Measurements from ENCODE around the gene LOXL3. TPM values are rescaled to one million over a fixed set of nuclear protein-coding genes. Genes with fewer than 3 reads are reported as not detected.

Gene LOXL3
- total RNA-seq, 1 donor from 2014 or later: 30.2 TPM

DNA sequence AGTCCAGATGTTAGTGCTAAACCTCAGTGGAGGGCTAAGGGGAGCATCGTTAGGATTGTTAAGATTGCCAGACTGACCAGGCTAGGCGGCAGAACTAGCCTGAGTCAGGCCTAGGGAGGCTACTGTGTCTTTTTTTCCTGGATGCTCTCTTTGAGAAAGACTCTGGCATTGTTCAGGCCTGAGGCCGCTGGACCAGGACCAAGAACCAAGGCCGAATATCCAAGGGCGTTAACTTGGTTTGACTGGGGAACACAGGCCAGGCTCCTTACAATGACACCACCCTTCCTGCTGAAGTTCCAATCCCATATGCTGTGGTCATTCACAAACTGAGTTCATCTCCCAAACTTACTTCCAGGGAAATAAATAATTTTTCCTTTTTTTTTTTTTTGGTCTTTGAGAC, 13.5 kb downstream of the LOXL3 start:
- no peaks in the 10 kb centered on the region for H3K4me1 Mint-ChIP-seq
- H3K27ac Mint-ChIP-seq (ENCODE audit: unreplicated experiment): no peak overlapping the region
- TF ChIP-seq, protein P1, sequence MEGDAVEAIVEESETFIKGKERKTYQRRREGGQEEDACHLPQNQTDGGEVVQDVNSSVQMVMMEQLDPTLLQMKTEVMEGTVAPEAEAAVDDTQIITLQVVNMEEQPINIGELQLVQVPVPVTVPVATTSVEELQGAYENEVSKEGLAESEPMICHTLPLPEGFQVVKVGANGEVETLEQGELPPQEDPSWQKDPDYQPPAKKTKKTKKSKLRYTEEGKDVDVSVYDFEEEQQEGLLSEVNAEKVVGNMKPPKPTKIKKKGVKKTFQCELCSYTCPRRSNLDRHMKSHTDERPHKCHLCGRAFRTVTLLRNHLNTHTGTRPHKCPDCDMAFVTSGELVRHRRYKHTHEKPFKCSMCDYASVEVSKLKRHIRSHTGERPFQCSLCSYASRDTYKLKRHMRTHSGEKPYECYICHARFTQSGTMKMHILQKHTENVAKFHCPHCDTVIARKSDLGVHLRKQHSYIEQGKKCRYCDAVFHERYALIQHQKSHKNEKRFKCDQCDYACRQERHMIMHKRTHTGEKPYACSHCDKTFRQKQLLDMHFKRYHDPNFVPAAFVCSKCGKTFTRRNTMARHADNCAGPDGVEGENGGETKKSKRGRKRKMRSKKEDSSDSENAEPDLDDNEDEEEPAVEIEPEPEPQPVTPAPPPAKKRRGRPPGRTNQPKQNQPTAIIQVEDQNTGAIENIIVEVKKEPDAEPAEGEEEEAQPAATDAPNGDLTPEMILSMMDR (conservative IDR thresholded peaks at IDR 0.05): no peak

DNA sequence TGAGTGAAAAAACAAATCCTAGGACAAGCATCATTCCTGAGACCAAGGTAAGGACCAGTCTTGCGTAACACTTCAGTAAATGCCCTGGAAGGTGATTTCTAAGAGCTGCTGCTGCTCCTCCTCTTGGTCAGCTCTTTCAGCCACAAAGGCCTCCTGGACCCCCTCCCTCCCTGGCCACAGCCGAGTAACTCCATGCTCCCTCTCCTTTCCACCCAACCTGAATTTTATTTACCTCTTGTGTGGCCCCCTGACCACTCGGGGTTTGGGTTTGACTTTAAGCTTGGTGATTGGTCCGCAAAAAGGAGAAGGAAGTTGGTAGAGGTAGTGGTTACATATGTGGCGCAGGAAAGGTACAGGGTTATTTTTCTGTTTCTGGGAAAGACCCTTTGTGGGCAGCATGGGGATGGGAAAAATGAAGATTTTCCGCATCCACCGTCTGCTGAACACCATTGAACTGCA, 14.8 kb downstream of the LOXL3 start:
- no peaks in the 10 kb centered on the region for H3K36me3 Mint-ChIP-seq (ENCODE audit: low read depth)
- no peak overlapping the region for H3K4me3 Mint-ChIP-seq
- no peak for DNase-seq (ENCODE audit: low read depth, low spot score)
- no peaks in the 10 kb centered on the region for H3K4me1 Mint-ChIP-seq
- H3K27me3 Mint-ChIP-seq (ENCODE audit: low read depth): no peaks in the 10 kb centered on the region
- TF ChIP-seq, protein P1 (conservative IDR thresholded peaks at IDR 0.05): no peak
- H3K27ac Mint-ChIP-seq (ENCODE audit: unreplicated experiment): no peak overlapping the region
- H3K9me3 Mint-ChIP-seq: no peaks in the 10 kb centered on the region

More for the DNA sequence above, 13.5 kb downstream of the LOXL3 start:
- Mint-ChIP-seq H3K9me3 (no peaks in the 10 kb centered on the region), H3K27me3 (ENCODE audit: low read depth) (no peaks in the 10 kb centered on the region), H3K36me3 (ENCODE audit: low read depth) (no peaks in the 10 kb centered on the region), H3K4me3 (no peak overlapping the region)
- DNase-seq (ENCODE audit: low read depth, low spot score): no peak

DNA sequence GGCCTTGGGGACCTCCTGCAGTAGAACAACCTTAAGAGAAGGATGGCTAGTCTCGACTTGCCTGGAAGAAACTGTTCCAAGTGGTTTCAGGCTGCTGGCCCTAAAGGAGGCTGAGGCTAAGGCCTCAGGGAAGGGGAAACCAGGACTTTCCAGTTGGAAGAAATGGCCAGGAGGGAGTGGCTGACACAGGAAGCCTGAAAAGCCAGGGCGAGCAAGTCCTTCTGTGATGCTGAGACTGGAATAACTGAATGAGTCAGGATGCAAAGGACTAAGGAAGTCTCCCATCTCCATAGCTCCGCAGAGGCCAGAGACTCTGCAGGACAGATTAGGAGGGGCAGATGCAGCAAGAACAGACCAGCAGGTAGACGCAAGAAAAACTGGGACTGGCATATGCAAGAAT, 16.6 kb downstream of the LOXL3 start:
- H3K27ac Mint-ChIP-seq (ENCODE audit: unreplicated experiment): no peak overlapping the region
- H3K27me3 Mint-ChIP-seq (ENCODE audit: low read depth): no peaks in the 10 kb centered on the region
- H3K36me3 Mint-ChIP-seq (ENCODE audit: low read depth): peaks cover 3% of the 10 kb centered on the region
- no peak for DNase-seq (ENCODE audit: low read depth, low spot score)
- no peak overlapping the region for H3K4me3 Mint-ChIP-seq
- H3K9me3 Mint-ChIP-seq: no peaks in the 10 kb centered on the region
- H3K4me1 Mint-ChIP-seq: peaks cover 7% of the 10 kb centered on the region
- TF ChIP-seq, protein P1 (conservative IDR thresholded peaks at IDR 0.05): no peak

DNA sequence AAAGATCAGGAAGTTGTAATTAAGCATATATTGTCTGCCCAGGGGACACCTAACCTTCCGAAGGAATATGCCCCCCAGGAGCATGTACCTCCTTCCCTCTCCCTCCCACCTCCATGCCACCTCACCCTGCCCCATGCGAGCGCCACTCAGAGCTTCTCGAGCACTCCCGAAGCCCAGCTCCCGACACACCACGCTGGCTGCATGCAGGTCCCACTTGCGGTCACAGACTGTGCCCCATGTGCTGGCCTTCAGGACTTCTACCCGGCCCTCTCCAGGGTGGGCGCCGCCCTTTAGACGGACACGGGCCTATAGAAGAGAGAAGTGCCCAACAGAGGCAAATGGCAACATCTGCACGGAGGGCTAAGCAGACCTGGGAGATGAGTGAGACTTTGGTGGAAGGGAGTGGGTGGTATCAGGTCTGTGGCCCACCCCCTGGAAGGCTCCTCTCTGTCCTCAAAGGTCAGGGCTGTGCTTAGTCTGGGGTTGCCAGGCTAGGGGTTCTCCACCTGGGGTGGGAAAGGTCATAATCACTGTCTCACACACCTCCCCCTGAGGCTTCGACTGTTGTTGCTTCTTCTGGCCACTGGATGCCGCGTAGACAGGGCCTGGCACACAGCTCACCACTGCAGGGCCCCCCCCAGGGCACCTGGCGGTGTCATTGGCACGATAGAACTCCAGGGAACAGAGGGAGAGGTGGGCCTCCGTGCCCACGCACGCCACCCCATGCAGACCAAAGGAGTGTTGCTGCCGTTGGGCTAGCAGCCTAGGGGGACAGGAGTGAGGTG, 17.4 kb downstream of the LOXL3 start:
- H3K27ac Mint-ChIP-seq (ENCODE audit: unreplicated experiment): no peak overlapping the region
- DNase-seq (ENCODE audit: low read depth, low spot score): no peak
- no peaks in the 10 kb centered on the region for H3K9me3 Mint-ChIP-seq
- H3K4me1 Mint-ChIP-seq: peaks cover 15% of the 10 kb centered on the region
- no peak overlapping the region for H3K4me3 Mint-ChIP-seq
- peaks cover 3% of the 10 kb centered on the region for H3K36me3 Mint-ChIP-seq (ENCODE audit: low read depth)
- TF ChIP-seq, protein P1 (conservative IDR thresholded peaks at IDR 0.05): no peak
- no peaks in the 10 kb centered on the region for H3K27me3 Mint-ChIP-seq (ENCODE audit: low read depth)

DNA sequence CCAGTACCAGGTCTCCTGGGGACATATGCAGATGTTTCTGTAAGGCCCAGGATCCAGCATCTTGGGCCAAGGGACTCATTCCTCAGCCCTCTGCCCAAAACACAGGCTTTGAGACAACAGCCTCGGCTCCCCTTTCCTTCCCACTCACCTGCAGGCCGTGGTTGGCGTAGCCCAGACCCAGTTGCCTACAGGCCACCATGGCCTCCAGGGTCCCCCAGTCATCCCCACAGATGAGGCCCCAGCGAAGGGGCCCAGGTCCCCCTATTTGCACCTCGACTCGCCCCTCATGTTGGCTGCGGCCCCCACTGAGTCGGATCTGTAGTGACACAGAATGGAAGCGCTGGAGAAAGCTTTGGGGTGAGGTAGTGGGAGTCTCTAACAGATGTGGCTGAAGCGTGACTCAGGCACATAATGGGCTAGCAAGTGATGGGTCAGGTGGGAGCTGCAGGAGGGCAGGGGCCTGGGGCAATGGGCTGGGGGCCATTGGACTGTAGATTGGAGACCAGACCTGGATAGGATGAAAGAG, 18.2 kb downstream of the LOXL3 start:
- H3K4me1 Mint-ChIP-seq: peaks cover 24% of the 10 kb centered on the region
- no peak overlapping the region for H3K4me3 Mint-ChIP-seq
- no peaks in the 10 kb centered on the region for H3K27me3 Mint-ChIP-seq (ENCODE audit: low read depth)
- TF ChIP-seq, protein P1 (conservative IDR thresholded peaks at IDR 0.05): no peak
- H3K9me3 Mint-ChIP-seq: no peaks in the 10 kb centered on the region
- DNase-seq (ENCODE audit: low read depth, low spot score): no peak
- H3K36me3 Mint-ChIP-seq (ENCODE audit: low read depth): peaks cover 3% of the 10 kb centered on the region
- H3K27ac Mint-ChIP-seq (ENCODE audit: unreplicated experiment): no peak overlapping the region

All from neural crest cell (in vitro differentiated cells).